SK-MEL-5 (cell line): ENCODE results near the gene PIGB. TPM values are rescaled to one million over a fixed set of nuclear protein-coding genes. Genes with fewer than 3 reads are reported as not detected.
"Not testable (repeated sequence)": the region's sequence is repeated elsewhere in the genome, so short reads cannot be mapped to it uniquely, and the experiment has no call there.

Experiments used
- DNase-seq: peaks from one replicate; pipeline ENCODE4 v3.0.0-alpha.2; 2016; ENCODE audit warnings: low read depth, low spot score
- in situ Hi-C: cut with HindIII; loops from 2 replicates; pipeline ENCODE4 v1.10.0; 2016; ENCODE audit warnings: low sequenced_read_pairs, high pct_unique_total_duplicates, low pct_unique_long_range_greater_than_20kb
- total RNA-seq: library from RNA; depleted of rRNA; stranded (reverse); fragments of >200 nt; shearing (Covaris generic); gene quantifications from 2 replicates; pipeline ENCODE4 v1.2.3, GENCODE V29; 2014

PIGB gene
- total RNA-seq, 1 experiment from 2014 or later, result 24.6 TPM

DNA sequence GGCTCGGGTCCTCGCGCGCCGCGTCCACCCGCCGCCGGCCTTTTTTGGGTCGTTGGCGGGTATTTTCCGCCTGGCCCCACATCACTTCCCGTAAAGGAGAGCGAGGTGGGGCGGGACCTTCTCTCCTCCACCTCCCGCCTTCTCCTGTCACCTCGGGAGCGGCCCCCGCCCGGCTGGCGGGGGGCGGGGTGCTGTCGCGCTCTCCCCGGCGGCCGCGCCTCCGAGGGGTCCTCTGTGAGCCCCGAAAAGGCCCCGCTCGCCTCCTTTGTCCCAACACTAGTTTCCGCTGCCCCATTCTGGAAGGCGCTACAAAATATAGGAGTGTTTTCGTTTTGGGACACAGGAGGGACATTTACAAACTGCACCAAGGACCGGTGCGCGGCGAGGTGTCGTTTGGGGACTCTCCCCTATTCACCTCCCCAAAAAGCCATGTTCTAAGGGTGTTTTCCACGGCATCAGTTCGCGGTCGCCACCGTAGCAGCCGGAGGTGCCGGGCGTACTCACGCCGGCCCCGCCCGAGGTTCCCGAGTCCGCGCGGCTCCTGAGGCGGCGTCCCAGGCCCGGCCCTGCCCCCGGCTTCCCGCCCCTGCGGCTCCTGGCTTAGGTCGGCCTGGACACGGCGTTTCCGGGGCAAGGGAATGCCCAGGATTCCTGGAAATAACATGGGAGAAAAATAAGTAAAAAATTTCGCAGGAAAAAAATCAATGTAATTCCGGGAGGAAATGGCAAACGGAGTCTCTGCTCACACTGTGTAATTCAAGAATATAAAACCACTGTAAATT lies 29.1 kb upstream of the PIGB start, which contains the start of gene RAB27A:
Gene RAB27A (minus strand): TSS at position 68 of the 782 bp plus-strand sequence. CDS start 54,879 bp downstream, outside the sequence.
- in situ Hi-C loops, result no loop called here
- DNase-seq, result peak; percentile 71

DNA sequence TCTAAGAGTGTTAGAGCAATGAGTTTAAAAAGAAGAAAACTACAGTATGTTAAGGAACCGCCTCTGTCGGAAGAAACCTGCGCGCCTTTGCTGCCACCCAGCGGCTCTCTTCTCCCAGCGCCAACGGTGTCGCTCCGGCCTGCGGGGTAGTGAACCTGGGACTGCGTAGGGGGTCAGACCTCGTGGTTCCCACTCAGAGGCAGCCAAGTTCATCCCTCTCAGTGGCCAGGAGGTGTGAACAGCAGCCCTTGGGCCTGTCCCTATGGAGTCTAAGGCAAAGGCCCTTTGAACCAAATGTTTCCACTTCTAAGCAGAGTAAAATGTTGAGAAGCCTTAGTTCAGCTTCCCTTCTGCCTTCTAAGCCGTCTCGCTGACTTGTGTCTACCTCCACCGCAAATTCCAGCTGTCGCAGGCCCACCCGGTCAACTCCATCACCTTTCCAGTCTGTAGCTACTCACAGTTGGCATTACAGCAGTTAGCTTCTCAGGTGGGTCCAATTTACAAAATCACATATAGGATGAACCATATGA lies 28.4 kb upstream of the PIGB start:
- peak; percentile 87 for DNase-seq
- in situ Hi-C loops, result no loop called here

DNA sequence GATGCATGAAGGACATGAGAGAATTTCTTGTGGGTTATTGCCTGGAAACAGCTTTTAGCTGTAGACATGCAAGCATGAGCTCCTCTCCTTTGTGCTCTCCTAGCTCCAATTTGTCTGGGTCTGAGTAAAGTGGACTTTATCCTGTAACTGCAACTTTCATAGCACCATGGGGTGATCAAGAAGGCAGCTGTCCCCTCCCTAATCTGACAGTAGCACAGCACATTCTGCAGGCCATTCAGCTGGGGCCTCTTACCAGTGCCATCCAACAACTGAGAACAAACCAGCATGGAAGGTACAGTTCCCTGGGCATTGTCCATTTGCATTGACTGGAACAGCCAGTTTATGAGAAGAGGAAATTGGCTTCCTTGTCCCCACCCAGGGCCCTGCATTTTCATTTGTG lies 21.7 kb upstream of the PIGB start:
- DNase-seq, result no peak

DNA sequence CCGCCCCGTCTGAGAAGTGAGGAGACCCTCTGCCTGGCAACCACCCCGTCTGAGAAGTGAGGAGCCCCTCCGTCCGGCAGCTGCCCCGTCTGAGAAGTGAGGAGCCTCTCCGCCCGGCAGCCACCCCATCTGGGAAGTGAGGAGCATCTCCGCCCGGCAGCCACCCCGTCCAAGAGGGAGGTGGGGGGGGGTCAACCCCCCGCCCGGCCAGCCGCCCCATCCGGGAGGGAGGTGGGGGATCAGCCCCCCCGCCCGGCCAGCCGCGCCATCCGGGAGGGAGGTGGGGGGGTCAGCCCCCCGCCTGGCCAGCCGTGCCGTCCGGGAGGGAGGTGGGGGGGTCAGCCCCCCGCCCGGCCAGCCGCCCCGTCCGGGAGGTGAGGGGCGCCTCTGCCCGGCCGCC lies 16.2 kb upstream of the PIGB start:
- DNase-seq, in situ Hi-C loops: not testable (repeated sequence)

More for the DNA sequence above, 21.7 kb upstream of the PIGB start:
- in situ Hi-C loops, result no loop called here

DNA sequence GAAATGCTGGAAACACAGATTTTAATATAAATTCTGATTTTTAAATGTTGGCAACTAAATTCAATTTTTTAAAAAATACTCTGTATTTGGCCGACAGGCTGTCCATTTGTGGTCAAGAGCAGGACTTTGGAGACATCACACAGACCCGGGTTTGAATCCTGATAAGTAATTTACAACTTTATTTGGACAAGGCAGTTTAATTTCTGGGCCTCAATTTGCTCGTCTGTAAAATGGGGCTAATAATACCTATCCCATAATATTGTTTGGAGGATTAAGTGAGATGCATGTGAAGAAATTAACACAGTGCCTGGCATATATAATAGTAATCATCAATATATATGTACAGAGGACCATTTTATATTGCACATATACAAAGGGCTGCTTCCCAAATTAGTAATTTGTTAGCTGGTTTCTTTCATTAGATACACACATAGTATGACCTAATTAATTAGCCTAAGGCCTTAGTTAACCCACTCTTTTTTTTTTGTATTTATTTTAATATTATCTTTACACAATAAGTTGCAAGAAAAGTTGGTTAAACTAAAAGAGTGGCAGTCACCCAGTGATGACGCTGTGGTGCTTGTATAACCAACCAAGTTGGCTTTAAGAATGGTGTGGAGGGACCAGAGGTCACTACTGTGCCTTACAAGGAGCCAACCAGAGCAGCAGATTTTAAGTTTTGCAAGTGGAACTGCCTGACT lies 665 bp downstream of the PIGB start:
- in situ Hi-C loops, result no loop called here

DNA sequence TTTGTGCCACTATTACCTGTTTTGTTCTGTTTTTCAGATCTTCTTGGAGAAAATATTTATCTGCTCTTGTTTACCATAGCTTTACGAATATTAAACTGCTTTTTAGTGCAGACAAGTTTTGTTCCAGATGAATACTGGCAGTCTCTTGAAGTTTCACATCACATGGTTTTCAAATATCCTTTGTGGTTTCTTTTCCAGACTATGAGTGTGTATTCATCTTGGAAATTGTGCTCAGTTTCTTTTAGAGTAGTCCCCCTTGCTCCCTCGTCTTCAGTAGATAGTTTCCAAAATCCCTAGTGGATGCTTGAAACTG lies 1.2 kb downstream of the PIGB start:
- in situ Hi-C loops, result no loop called here
- no peak for DNase-seq

More for the DNA sequence above, 665 bp downstream of the PIGB start:
- DNase-seq, result peak; percentile 73

DNA sequence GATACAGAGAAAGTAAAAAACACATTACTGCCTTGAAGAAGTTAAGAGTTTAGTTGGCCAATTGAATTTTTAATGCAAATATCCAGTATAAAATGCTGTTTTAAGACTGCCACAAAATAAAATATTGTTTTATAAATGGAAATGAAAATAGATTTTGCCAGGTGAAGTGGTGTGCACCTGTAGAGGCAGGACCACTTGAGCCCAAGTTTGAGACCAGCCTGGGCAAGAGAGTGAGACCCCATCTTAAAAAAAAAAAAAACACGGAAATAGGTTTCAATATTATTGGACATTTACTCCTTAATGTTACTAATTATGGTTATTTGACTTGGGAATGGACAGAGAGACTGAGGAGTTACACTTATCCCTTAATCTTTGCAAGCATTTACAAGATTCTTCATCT lies 1.9 kb downstream of the PIGB start:
- in situ Hi-C loops, result no loop called here

DNA sequence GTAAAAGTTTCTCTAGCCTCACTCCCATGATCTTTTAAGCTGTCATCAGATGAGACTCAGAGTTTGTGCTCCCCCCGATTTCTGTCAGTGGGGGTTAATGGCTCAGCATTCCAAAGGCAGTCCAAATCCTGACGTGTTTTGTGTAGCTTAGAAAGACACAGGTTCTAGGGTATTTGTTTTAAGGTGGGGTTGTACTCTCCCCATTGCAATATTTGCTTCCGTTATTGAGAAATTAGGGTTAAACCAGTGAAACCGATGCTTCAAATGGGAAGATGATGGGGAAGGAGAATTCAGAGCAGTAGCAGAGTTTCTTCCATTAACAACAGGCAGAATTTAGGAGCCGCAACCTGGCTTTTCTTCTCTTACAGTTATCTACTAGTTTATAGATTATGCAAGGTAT lies 3.4 kb downstream of the PIGB start:
- no peak for DNase-seq

More for the DNA sequence above, 1.9 kb downstream of the PIGB start:
- DNase-seq, result no peak

DNA sequence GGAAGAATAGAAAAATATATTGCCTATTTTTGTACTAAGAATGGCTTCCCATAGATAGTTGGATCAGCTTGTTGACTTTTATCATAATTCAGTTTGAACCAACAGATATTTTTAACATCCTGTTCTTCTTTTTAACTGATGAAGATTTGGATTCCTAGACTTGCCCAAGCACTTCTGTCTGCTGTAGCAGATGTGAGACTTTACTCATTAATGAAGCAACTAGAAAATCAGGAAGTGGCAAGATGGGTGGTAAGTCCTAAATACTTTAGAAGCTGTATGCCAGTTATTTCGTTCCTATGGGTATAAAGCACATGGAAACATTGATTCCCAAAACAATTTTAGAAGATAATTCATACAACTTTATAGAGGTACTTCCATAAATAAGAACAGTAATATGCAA lies 8.4 kb downstream of the PIGB start:
- no peak for DNase-seq
- in situ Hi-C loops, result no loop called here

More for the DNA sequence above, 3.4 kb downstream of the PIGB start:
- in situ Hi-C loops, result no loop called here

DNA sequence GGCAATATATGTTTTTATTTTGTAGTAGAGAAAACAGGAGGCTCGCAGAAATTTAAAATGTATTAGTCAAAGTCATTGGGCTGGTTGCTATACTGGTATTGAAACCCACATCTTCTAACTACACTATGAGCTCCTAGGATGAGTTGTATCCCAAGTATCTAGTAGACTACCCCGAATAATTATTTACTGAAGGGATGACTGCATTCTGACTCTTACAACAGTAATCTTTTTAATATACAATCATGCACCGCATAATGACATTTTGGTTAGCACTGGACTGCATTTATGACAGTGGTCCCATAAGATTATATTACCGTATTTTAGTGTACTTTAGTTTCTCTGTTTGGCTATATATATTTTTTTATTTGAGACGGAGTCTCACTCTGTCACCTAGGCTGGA lies 15.3 kb downstream of the PIGB start:
- DNase-seq, result no peak
- in situ Hi-C loops, result no loop called here

DNA sequence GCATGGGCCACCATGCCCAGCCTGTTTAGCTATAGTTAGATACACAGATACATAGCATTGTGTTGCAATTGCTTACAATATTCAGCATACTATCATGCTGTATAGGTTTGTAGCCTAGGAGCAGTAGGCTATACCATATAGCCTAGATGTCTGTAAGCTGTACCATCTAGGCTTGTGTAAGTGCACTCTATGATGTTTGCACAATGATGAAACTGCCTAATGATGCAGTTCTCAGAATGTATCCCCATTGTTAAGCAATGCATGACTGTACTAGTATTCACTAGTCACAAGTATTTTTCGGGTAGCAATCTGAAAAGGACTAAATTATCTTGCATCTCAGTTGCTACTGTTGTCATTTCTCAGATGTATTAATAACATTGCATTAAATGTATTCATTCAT lies 16.0 kb downstream of the PIGB start:
- in situ Hi-C loops, result no loop called here
- no peak for DNase-seq

DNA sequence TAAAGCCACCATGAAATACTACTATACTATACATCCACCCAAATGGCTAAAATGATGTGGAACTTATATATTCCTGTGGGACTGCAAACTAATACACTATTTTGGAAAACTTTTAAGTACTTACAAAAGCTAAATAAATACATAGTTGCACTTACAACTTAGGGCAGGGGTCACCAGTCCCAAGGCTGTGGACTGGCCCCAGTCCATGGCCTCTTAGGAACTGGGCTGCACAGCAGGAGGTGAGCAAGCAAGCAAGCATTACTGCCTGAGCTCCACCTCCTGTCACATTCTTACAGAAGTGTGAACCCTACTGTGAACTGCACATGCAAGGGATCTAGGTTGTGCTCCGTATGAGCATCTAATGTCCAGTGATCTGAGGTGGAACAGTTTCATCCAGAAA lies 18.1 kb downstream of the PIGB start:
- DNase-seq, result no peak
- in situ Hi-C loops, result no loop called here

DNA sequence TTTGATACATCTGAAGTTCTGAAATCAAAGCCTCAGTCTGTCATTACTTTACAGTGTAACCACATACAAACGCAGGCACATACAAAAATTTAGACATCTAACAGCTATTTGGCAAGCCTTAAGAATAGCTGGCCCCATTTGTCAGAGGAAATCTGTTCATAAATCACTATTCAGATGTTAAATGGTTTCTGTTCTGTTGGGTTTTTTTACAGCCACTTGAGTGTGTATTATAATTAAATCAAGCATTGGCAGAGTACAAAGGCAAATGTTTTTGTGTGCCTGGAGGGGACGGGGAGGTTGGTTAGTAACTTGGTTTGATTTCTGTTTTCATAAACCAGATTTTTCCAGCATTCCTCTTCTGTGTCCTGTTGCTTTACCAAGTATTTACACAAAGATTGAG lies 24.1 kb downstream of the PIGB start:
- no peak for DNase-seq
- in situ Hi-C loops, result no loop called here

DNA sequence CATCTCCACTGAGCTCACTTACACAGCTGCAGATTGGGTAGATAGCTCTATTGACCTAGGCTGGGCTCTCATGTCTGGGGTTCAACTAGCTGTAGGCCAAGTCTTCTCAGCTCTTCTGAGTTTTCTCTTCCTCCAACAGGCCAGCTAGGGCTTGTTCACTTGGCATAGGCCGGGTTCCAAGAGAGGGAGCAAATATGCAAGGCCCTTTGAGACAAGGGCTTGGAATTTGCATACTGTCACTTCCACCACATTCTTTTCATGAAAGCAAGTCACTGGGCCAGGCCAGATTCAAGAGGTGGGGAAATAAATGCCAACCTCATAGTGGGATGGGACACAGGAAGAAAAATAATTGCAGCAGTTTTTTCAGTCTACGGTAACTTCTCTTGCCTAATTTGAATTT lies 25.2 kb downstream of the PIGB start:
- in situ Hi-C loops, result no loop called here
- no peak for DNase-seq

DNA sequence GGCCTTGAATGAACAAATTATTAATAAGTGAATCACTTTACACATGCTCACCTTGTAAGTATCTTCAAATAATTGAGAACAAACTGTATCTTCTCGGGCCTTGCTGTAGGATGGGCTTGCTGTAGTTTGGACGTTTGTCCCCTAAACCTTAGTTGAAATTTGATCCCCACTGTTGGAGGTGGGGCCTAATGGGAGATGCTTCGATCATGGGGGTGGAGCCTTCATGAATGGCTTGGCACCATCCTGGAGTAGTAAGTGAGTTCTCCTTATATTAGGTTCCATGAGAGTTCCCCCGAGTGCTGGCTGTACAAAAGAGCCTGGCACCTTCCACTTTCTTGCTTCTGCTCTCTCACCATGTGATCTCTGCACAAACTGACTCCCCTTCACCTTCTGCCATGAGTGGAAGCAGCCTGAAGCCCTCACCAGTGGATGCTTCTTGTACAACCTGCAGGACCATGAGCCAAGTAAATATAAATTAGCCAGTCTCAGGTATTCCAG lies 29.3 kb downstream of the PIGB start:
- in situ Hi-C loops, result no loop called here
- no peak for DNase-seq

DNA sequence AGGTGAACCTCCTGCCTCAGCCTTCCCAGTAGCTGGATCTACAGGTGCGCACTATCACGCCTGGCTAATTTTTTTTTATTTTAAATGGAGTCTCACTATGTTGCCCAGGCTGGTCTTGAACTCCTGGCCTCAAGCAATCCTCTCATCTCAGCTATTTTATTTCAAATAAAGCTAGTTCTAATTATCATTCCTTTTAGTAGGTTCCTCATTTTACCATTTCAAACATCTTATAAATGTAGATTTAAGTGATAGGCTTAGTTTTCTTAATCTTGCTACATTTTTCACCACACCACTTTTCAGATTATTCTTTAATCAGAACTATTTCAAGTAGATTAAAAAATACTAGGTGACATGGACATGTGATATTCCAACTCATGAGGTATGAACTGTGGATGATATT lies 30.3 kb downstream of the PIGB start:
- DNase-seq, result no peak
- in situ Hi-C loops, result no loop called here

DNA sequence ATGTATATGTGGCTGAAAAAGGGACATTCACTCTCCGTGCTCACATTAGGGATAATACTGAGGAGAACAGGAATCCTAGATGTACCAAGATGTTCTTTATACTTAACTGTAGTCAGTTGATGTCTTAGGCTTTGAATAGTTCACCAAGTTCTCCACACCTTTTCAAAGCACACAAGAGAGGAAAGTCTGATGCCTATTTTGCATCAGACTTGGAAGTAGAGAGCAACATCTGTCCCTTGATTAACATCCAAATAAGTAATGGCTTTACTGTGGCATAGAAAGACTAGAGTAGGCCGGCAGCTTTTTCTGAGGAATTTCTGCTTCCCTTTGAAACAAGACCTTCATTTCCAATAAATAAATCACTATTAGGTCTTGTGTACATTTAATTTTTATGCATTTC lies 34.0 kb downstream of the PIGB start:
- no peak for DNase-seq
- in situ Hi-C loops, result no loop called here

DNA sequence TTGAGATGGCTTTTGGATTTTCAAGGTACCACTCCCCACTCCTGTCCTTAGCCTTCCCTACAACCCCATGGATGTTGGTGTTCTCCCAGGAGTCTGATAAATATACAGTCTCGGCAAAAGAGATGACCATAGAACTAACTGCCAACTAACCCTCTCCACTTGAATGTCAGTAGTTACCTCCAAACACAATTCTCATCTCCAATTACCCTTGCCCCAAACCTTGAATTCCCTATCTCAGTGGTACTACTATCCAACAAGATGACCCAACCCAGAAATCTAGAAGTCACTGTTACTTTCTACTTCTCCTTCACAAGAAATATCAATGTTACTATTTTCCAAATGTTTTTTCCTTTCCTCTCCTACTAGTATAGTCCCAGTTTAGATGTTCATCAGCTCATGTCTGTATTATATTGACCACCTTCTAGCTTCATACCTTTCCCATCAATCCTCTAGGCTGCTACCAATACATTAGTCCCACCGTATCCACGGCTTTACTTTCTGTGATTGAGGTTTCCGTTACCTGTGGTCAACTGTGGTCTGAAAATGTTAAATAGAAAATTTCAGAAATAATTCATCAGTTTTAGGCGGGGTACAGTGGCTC lies 38.1 kb downstream of the PIGB start:
- DNase-seq, result no peak

More for the DNA sequence above, 38.1 kb downstream of the PIGB start:
- in situ Hi-C loops, result no loop called here
